ENCODE results near the gene JADE2.

Gene JADE2

DNA sequence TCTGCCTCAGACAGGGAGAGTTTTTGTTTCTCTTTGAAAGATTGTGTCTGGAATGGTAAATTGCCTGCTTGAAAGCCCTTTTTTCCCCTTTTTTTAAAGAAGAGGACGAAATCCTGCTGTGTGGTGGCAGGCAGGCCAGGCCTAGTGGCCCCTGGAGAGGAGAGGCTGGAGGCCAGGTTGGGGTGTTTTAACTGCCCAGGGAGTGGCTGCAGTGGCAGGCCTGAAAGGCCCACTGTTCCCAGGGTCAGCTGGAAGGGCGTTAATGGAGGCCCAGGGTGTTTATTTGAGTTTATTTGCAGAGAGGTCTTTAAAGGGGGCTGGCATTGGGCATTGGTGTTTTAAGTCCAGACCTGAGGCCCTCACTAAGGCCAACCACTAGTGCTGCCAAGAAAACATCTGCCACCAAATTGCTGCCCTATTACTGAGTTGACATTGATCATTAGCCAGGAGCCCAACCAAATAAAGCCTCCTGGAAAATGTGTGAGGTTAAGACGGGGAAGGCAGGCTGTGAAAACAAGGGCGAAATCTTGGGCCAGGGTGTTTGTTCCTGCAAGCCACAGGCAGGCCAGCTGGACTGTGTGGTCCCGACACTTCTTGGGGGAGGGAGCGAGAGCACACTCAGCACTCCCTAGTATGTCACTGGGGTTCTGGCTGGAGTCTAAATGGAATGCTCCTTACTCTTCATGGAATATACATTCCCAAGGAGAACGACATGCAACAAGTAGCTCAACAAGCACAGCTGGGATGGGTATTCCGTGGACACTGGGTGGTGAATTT is 5.0 kb downstream of the JADE2 start:
- DNase-seq: no peak

GRCh38 chr5:134533115-134533815 is 7.8 kb downstream of the JADE2 start:
- no peak for DNase-seq

GRCh38 chr5:134534058-134534725 is 8.7 kb downstream of the JADE2 start:
- DNase-seq: no peak

- peak; percentile 33 for DNase-seq
These were observed 9.2 kb downstream of the JADE2 start for GRCh38 chr5:134534726-134535110.

DNA sequence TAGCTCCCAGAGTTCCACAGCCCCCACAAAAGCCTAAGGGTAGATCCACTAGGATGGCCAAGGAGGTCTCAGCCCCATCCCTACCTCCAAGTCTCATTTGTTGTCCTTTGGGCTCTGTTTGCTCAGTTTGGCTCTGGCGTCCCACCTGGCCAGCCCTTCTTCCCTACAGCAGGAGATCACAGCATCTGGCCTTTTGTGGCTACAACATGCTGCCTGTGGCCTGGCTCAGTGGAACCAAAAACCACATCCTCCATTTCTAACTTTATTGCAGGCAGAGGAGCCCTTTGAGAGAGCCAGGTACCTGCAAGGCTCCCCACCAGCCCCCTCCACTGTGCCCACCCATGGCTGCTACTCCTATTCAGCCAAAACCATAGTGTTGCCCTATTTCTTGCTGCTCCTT is 11.4 kb downstream of the JADE2 start:
- no peak for DNase-seq

- DNase-seq: no peak
These were observed 11.8 kb downstream of the JADE2 start for GRCh38 chr5:134537297-134537696.

DNA sequence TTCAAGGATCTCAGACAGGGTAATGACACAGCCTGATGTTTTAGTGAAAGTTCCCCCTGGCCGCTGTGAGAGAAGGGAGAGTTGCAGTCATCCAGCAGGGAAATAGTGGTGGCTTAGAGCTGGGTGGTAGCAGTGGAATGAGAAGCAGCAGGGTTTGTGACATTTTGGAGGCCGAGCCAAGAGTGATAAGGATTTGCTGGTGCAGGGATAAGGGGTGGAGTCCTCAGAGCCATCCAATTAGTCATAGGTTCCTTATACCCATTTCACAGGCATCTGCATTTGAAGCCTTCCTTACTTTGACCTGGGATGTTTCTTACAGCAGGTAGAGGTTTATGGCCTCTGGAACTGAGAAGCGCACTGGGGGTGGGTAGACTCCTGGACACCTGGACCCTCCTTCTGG is 12.8 kb downstream of the JADE2 start:
- no peak for DNase-seq

DNA sequence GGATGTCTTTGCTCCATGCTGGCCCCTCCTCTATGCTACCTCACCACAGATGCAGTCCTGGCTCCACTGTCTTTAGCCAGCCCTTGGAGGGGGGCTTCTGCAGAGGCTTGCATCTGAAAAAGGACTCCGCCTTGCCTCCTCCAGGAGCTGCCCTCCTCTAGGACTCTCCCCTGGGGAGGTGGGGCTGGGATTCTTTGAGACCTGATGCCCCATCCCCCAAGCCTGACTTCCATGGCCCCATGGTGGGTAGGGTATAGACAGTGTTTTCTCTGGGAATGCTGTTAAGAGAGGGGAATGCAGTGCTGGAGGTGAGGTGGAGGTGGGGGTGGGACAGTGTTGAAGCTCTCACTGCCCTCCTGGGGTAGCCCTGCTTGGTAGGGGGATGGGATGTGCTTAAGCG is 14.3 kb downstream of the JADE2 start:
- DNase-seq: no peak

GRCh38 chr5:134540747-134541733 is 15.6 kb downstream of the JADE2 start:
- no peak for DNase-seq

GRCh38 chr5:134541736-134542376 is 16.4 kb downstream of the JADE2 start:
- no peak for DNase-seq

- DNase-seq: no peak
These were observed 18.5 kb downstream of the JADE2 start for GRCh38 chr5:134543820-134544614.

- DNase-seq: no peak
These were observed 19.8 kb downstream of the JADE2 start for GRCh38 chr5:134545070-134545868.

- DNase-seq: no peak
These were observed 21.6 kb downstream of the JADE2 start for GRCh38 chr5:134547066-134547465.

GRCh38 chr5:134547579-134547978 is 22.1 kb downstream of the JADE2 start:
- DNase-seq: no peak

DNA sequence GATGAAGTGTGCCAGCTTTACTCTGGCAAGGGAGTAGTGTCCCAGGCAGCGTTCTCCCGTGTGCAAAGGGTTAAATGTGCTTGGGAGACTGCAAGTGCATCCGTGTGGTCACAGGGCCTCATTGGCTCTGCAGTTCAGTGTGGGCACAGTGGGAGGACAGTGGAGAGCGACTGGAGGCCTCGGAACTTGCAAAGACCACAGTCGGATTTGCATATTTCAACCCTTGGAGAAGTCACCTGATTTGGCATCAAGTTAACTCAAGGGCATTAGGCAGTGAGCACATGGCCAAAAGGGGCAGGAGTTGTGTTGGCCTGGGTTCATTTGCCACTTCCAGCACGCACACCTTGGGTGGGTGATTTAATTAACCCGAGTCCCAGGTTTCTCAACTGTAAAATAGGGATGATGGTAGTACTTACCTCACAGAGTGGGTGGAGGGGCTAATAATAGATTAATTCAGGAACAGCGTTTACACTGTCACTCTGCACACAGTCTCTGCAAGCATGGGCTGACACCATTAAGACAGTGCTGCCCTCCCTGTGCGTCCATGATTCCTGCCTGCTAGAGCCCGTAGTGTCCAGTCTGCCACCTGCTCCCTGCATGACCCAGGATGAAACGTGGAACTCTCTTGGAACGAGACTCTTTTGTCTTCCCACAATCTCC is 22.7 kb downstream of the JADE2 start:
- DNase-seq: no peak

DNA sequence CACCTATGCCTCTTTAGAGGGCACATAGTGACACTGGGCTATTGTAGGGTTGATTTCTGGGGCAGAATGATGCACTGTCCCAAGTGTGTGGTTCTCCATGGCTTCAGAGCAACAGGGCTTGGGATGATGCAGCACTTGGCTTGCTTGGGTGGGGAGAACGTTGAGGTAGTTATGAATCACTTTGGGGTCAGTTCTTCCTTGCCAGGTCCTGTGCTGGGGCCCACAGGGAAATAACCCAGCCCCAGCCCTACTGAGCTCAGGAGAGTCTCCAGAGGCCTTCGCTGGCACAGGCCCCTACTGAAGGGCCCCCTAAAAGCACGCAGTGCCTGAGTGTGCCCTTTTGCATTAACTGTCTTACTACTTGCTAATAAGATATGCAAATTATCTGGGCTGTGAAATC is 24.2 kb downstream of the JADE2 start:
- DNase-seq: no peak

DNA sequence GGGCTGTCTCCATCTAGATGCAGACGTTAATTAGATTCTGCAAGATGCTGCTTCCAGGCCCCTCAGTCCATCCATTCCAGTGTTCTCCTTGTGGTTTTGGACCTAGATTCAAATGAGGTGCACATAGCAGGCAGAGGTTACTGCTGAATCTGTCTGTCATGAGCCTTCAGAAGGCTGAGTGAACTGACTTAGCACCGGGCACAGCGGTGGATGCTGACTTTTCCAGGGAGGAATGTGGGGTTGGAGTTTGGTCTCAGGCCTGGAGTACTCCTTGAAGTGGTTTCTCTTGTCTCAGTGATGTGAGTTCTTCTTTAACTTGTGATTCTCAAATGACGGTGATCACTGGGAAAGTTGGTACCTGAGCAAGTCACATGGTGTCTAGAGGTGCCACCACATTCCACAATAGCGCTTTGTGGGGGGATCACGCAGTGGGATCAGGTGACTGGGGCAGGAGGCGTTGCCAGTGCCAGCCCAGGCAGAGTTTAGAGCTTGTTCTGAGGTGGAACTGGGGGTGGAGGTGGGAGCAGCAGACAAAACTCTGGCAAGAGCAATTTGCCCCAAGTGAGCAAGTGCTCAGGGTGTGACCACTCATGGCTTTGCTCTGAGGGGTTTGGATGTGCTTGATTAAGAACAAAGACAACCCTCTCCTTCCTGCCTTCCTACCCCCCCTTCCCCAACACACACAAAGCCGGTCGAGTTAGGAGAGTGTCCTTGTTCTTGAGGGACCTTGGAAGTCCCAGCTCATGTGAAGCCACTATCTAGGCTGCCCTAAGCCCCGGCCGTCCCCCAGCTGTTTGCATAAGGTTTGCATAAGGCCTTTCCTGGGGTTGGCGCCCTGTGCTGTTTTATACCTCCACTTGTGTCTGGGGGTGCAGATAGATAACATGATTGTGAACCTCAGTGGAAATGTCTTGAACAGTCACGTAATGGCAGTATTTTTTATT is 25.1 kb downstream of the JADE2 start:
- DNase-seq: no peak

GRCh38 chr5:134551901-134552300 is 26.4 kb downstream of the JADE2 start:
- DNase-seq: no peak

DNA sequence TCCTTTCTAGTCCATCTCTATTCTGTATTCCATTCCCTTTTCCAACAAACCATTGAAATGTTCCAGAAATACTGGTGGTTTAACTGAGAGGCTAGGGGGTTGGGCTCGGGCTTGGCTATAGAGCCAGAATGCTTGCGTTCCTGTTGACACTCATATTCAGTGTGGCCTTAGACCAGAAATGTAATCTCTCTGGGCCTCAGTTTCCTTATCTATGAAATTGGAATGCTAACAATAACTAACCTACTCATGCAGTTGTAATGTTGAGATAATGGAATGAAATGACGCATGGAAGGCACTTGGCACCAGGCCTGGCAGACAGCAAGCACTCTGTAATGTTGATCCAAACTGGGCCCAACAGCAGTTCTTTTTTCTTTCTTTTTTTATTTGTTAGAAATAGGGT is 26.8 kb downstream of the JADE2 start:
- no peak for DNase-seq
